Measurements from ENCODE around the gene KRTAP10-8. TPM values are rescaled to one million over a fixed set of nuclear protein-coding genes. Genes with fewer than 3 reads are reported as not detected.
"Not testable (repeated sequence)": the region's sequence is repeated elsewhere in the genome, so short reads cannot be mapped to it uniquely, and the experiment has no call there.

Gene KRTAP10-8
- total RNA-seq, 4 donors from 2014 or later, result not detected

DNA sequence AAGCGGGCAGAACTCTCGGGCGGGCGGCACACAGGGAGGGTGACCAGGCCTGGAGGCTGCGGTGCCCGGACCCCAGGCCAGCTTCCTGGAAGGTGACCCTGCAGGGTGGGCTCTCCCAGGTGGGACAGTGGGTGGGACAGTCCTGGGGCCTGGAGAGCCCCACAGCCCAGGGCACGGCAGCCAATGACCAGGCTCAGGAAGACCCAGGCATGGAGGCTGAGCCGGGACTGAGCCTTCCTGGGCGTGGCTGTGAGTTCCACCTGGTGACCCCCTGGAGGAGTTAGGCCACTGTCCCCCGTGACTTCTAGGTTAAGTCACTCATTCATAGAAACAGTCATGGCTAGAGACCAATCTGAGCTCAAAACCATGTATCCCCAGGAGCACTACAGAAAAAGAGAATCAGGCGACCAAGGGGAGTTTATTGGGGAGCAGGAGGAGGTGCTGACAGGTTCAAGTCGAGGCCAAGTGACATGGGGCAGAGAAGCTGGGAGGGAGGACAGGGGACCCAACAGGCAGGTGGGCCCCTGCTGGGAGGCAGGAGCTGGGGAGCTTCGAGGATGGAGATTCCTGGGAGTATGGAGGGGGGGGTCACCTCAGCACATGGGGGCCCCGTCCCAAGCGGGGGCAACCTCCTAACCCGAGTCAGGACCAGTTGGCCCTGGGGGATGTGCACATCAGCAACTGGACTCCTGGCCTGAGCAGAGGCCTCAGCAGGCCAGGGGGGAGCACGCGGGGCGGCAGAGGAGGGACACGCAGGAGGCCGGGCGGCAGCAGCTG, 32.6 kb upstream of the KRTAP10-8 start:
- TF ChIP-seq, protein P1, sequence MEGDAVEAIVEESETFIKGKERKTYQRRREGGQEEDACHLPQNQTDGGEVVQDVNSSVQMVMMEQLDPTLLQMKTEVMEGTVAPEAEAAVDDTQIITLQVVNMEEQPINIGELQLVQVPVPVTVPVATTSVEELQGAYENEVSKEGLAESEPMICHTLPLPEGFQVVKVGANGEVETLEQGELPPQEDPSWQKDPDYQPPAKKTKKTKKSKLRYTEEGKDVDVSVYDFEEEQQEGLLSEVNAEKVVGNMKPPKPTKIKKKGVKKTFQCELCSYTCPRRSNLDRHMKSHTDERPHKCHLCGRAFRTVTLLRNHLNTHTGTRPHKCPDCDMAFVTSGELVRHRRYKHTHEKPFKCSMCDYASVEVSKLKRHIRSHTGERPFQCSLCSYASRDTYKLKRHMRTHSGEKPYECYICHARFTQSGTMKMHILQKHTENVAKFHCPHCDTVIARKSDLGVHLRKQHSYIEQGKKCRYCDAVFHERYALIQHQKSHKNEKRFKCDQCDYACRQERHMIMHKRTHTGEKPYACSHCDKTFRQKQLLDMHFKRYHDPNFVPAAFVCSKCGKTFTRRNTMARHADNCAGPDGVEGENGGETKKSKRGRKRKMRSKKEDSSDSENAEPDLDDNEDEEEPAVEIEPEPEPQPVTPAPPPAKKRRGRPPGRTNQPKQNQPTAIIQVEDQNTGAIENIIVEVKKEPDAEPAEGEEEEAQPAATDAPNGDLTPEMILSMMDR (IDR thresholded peaks at IDR 0.05), result no peak
- no peak for TF ChIP-seq POLR2A (IDR thresholded peaks at IDR 0.05; ENCODE audit: low read depth)
- TF ChIP-seq POLR2AphosphoS5 (IDR thresholded peaks at IDR 0.05), result no peak
- no peak for TF ChIP-seq EP300 (IDR thresholded peaks at IDR 0.05)
- Histone ChIP-seq H3K9me3 (peaks cover 0 to 36% (median 17%) of the 10 kb centered on the region in 4 donors), H3K4me3 (no peak overlapping the region), H3K36me3 (no peaks in the 10 kb centered on the region), H3K27ac (replicated peaks in 1 of 4) (no peak overlapping the region), H3K27me3 (peaks cover 0 to 37% (median 0%) of the 10 kb centered on the region in 4 donors), H3K4me1 (peaks cover 0 to 13% (median 3%) of the 10 kb centered on the region in 4 donors)
- 81% methylated on average over 14 of the region's 22 CpGs for WGBS
- peak; percentile 89 for DNase-seq (ENCODE audit: extremely low spot score)
- intact Hi-C loops (cut with DNase I), result no loop called here

- TF ChIP-seq EP300 (IDR thresholded peaks at IDR 0.05), result no peak
- TF ChIP-seq, protein P1 (IDR thresholded peaks at IDR 0.05), result no peak
- TF ChIP-seq POLR2A (IDR thresholded peaks at IDR 0.05; ENCODE audit: low read depth), result no peak
- TF ChIP-seq POLR2AphosphoS5 (IDR thresholded peaks at IDR 0.05), result no peak
- Histone ChIP-seq H3K36me3 (no peaks in the 10 kb centered on the region), H3K4me1 (peaks cover 0 to 16% (median 5%) of the 10 kb centered on the region in 4 donors), H3K9me3 (peaks cover 0 to 36% (median 17%) of the 10 kb centered on the region in 4 donors), H3K27ac (replicated peaks in 1 of 4) (no peak overlapping the region), H3K4me3 (no peak overlapping the region), H3K27me3 (peaks cover 0 to 31% (median 0%) of the 10 kb centered on the region in 4 donors)
- WGBS, result 58% methylated on average over 7 of the region's 7 CpGs
- DNase-seq (ENCODE audit: extremely low spot score), result peak; percentile 53
- intact Hi-C loops (cut with DNase I), result no loop called here
Measured at GRCh38 chr21:44579833-44580144, 32.1 kb upstream of the KRTAP10-8 start.

GRCh38 chr21:44580231-44580821, 31.6 kb upstream of the KRTAP10-8 start, which contains the start of gene KRTAP10-5:
TSS of gene KRTAP10-5 (minus strand) at chr21:44580604. CDS start at chr21:44580578, 26 bp downstream.
- WGBS, result 35% methylated on average over 16 of the region's 19 CpGs
- peak; percentile 45 for DNase-seq (ENCODE audit: extremely low spot score)
- H3K27me3 ChIP-seq, result peaks cover 0 to 26% (median 0%) of the 10 kb centered on the region in 4 donors
- H3K27ac ChIP-seq (replicated peaks in 1 of 4); intact Hi-C loops (cut with DNase I); H3K4me3 ChIP-seq; H3K36me3 ChIP-seq: not testable (repeated sequence)
- peaks cover 0 to 16% (median 5%) of the 10 kb centered on the region in 4 donors for H3K4me1 ChIP-seq
- H3K9me3 ChIP-seq, result peaks cover 0 to 36% (median 17%) of the 10 kb centered on the region in 4 donors

- no peak for TF ChIP-seq EP300 (IDR thresholded peaks at IDR 0.05)
- TF ChIP-seq POLR2AphosphoS5 (IDR thresholded peaks at IDR 0.05), result no peak
- no peak for TF ChIP-seq POLR2A (IDR thresholded peaks at IDR 0.05; ENCODE audit: low read depth)
- TF ChIP-seq, protein P1 (IDR thresholded peaks at IDR 0.05), result no peak
- intact Hi-C loops (cut with DNase I), result no loop called here
- peaks cover 0 to 16% (median 5%) of the 10 kb centered on the region in 4 donors for H3K4me1 ChIP-seq
- H3K9me3 ChIP-seq, result peaks cover 0 to 36% (median 16%) of the 10 kb centered on the region in 4 donors
- no peaks in the 10 kb centered on the region for H3K36me3 ChIP-seq
- peak; percentile 45 for DNase-seq (ENCODE audit: extremely low spot score)
- no peak overlapping the region for H3K4me3 ChIP-seq
- WGBS, result 86% methylated on average over 3 of the region's 3 CpGs
- peaks cover 0 to 27% (median 0%) of the 10 kb centered on the region in 4 donors for H3K27me3 ChIP-seq
- no peak overlapping the region for H3K27ac ChIP-seq (replicated peaks in 1 of 4)
Measured at GRCh38 chr21:44581158-44581557, 30.7 kb upstream of the KRTAP10-8 start.

DNA sequence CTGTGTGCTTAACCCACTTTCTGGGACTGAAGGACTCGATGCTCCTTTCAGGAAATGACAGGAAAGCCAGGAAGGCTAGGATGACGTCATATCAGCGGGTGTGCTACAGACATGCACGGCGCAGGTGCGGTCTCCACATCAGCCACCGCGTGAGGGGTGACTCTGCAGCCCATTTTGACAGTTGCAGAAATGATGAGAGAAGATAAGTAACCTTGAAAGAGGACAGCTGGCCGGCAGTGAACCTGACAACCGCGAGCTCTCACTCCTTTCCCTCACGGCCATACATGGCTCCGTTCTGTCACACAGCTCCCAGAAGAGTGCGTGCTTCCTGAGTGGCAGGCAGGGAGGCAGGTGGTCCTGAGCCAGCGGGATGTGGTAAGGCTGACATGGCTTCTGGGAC, 29.8 kb upstream of the KRTAP10-8 start:
- intact Hi-C loops (cut with DNase I), result no loop called here
- Histone ChIP-seq H3K9me3 (peaks cover 0 to 29% (median 10%) of the 10 kb centered on the region in 4 donors), H3K4me3 (no peak overlapping the region), H3K4me1 (peaks cover 0 to 16% (median 5%) of the 10 kb centered on the region in 4 donors), H3K27ac (replicated peaks in 1 of 4) (no peak overlapping the region), H3K27me3 (peaks cover 0 to 33% (median 0%) of the 10 kb centered on the region in 4 donors), H3K36me3 (no peaks in the 10 kb centered on the region)
- WGBS, result 67% methylated on average over 15 of the region's 15 CpGs
- TF ChIP-seq, protein P1 (IDR thresholded peaks at IDR 0.05), result no peak
- no peak for TF ChIP-seq POLR2AphosphoS5 (IDR thresholded peaks at IDR 0.05)
- no peak for TF ChIP-seq POLR2A (IDR thresholded peaks at IDR 0.05; ENCODE audit: low read depth)
- no peak for TF ChIP-seq EP300 (IDR thresholded peaks at IDR 0.05)
- no peak for DNase-seq (ENCODE audit: extremely low spot score)
